Loucy (cell line): ENCODE data around the gene ARHGAP11A.

Experiments used
- H2AFZ ChIP-seq: fragments of 200-600 bp; sonication (generic); 2 replicates; pipeline ENCODE4 v1.6.0; 2016; ENCODE audit warnings: antibody characterized with exemption, mild to moderate bottlenecking, low read length, moderate library complexity
- H3F3A ChIP-seq: fragments of 200-600 bp; 2 replicates; pipeline ENCODE4 v1.6.0; 2016; ENCODE audit warnings: antibody characterized with exemption, low read depth, mild to moderate bottlenecking
- H3K27me3 ChIP-seq: fragments of 200-600 bp; sonication (generic); 2 replicates; pipeline ENCODE4 v1.6.1; 2014; ENCODE audit warnings: low read length, mild to moderate bottlenecking; ENCODE audit not compliant: insufficient read depth, poor library complexity, severe bottlenecking
- H3K36me3 ChIP-seq: fragments of 200-600 bp; sonication (generic); 2 replicates; pipeline ENCODE4 v1.6.1; 2016; ENCODE audit warnings: low read length; ENCODE audit not compliant: insufficient read depth
- H3K4me1 ChIP-seq: fragments of 200-600 bp; sonication (generic); 2 replicates; pipeline ENCODE4 v1.5.1; 2014; ENCODE audit warnings: low read length, mild to moderate bottlenecking; ENCODE audit not compliant: insufficient read depth, poor library complexity, severe bottlenecking
- H3K4me2 ChIP-seq: fragments of 200-600 bp; sonication (generic); 2 replicates; pipeline ENCODE4 v1.6.0; 2014; ENCODE audit warnings: antibody characterized with exemption, low read length, low read depth, mild to moderate bottlenecking; ENCODE audit not compliant: poor library complexity, severe bottlenecking
- H3K4me3 ChIP-seq: fragments of 200-600 bp; sonication (generic); 2 replicates; pipeline ENCODE4 v1.5.1; 2014; ENCODE audit warnings: low read length, mild to moderate bottlenecking, mixed read lengths; ENCODE audit not compliant: poor library complexity, severe bottlenecking
- H3K79me2 ChIP-seq: fragments of 200-600 bp; sonication (generic); 2 replicates; pipeline ENCODE4 v1.6.1; 2014; ENCODE audit warnings: low read length; ENCODE audit not compliant: insufficient read depth
- H3K9ac ChIP-seq: fragments of 200-600 bp; sonication (generic); 2 replicates; pipeline ENCODE4 v1.6.0; 2014; ENCODE audit warnings: mild to moderate bottlenecking, low read depth, low read length, moderate library complexity; ENCODE audit not compliant: poor library complexity, severe bottlenecking
- H3K9me2 ChIP-seq: fragments of 200-600 bp; sonication (generic); replicated peaks from 2 replicates; pipeline ENCODE4 v1.6.1; 2016; ENCODE audit warnings: low read depth, low read length, mixed read lengths
- H3K9me3 ChIP-seq: fragments of 200-600 bp; sonication (generic); 2 replicates; pipeline ENCODE4 v1.6.1; 2014; ENCODE audit warnings: mild to moderate bottlenecking, antibody characterized with exemption, low read length, low read depth; ENCODE audit not compliant: insufficient read depth
- H4K20me1 ChIP-seq: fragments of 200-600 bp; sonication (generic); 2 replicates; pipeline ENCODE4 v1.6.0; 2014; ENCODE audit warnings: antibody characterized with exemption, low read length, mild to moderate bottlenecking; ENCODE audit not compliant: insufficient read depth, poor library complexity, severe bottlenecking
- CTCF ChIP-seq: fragments of 200-600 bp; sonication (generic); conservative IDR thresholded peaks from 2 replicates; pipeline ENCODE4 v1.5.1; 2014; ENCODE audit warnings: mild to moderate bottlenecking, antibody characterized with exemption, low read length
- EZH2phosphoT487 ChIP-seq: fragments of 200-600 bp; IDR thresholded peaks from 2 replicates; pipeline ENCODE4 v1.6.1; 2018; ENCODE audit warnings: antibody characterized with exemption, mild to moderate bottlenecking, moderate library complexity, borderline replicate concordance

ARHGAP11A gene

GRCh38 chr15:32688151-32688639 is 72.9 kb downstream of the ARHGAP11A start:
- TF ChIP-seq EZH2phosphoT487 (no peak), CTCF (no peak)
- no peaks in the 10 kb centered on the region for H4K20me1 ChIP-seq
- H3K9ac ChIP-seq, result no peak overlapping the region

More at GRCh38 chr15:32688151-32688639, 72.9 kb downstream of the ARHGAP11A start:
- Histone ChIP-seq H3F3A (no peaks in the 10 kb centered on the region), H3K36me3 (no peaks in the 10 kb centered on the region), H3K79me2 (no peaks in the 10 kb centered on the region), H3K4me3 (no peak overlapping the region), H3K27me3 (no peaks in the 10 kb centered on the region), H2AFZ (no peak overlapping the region), H3K4me2 (no peak overlapping the region), H3K9me3 (no peaks in the 10 kb centered on the region), H3K9me2 (no peaks in the 10 kb centered on the region), H3K4me1 (peaks cover 3% of the 10 kb centered on the region)
